HG03159 (cell line): Measurements from ENCODE around the gene DSTN.

ENCODE experiments used
- ATAC-seq: cut with Tn5 transposase; IDR thresholded peaks from one replicate; pipeline ENCODE4 v1.9.1; 2021; ENCODE audit warnings: mild to moderate bottlenecking, moderate library complexity; ENCODE audit not compliant: unreplicated experiment

DSTN gene

DNA sequence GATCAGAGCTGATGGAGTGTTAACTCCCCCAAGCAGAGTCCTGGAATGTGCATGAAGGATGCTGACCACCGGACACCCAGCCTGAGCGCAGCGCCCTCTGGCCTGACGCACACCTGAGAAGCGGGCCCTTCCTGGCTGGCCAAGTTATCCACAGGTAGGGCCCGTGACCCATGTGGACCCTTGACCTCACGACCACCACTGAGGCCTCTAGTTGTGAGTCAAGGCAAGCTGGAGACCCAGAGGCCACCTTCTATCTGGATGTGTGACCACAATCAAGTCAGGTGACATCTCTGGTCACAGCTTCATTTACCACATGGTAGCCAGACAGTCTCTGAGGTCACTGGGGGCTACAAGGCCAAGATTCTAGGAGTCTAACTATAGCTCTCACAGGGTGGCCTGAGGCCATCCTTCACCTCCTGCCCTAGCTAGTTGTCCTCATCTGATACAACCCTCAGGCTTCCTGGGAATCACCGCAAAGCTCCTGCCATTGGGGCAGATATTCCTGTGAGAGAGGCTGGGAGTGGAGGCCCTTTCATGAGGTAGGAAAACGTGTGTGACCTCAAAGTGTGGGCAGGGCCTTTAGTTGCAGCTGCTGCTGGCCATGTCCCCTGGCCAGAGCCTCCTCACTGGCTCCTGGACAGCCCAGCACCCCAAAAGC, 53.1 kb downstream of the DSTN start:
- ATAC-seq = no peak

DNA sequence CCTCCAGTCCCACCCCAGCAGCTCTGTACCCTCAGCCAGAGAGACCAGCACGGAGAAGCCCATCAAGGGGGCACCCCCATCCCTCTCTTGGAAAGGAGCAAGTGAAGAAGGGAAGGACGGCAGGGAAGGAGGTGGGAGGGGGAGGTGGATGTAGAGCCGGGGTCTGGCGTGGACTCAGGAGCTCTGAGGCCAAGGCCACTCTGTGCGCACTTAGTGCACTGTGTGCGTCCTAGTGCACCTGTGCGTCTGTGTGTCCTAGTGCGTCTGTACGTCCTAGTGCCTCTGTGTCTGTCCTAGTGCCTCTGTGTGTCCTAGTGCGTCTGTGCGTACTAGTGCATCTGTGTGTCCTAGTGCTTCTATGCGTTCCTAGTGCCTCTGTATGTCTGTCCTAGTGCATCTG, 54.2 kb downstream of the DSTN start:
- ATAC-seq = no peak

DNA sequence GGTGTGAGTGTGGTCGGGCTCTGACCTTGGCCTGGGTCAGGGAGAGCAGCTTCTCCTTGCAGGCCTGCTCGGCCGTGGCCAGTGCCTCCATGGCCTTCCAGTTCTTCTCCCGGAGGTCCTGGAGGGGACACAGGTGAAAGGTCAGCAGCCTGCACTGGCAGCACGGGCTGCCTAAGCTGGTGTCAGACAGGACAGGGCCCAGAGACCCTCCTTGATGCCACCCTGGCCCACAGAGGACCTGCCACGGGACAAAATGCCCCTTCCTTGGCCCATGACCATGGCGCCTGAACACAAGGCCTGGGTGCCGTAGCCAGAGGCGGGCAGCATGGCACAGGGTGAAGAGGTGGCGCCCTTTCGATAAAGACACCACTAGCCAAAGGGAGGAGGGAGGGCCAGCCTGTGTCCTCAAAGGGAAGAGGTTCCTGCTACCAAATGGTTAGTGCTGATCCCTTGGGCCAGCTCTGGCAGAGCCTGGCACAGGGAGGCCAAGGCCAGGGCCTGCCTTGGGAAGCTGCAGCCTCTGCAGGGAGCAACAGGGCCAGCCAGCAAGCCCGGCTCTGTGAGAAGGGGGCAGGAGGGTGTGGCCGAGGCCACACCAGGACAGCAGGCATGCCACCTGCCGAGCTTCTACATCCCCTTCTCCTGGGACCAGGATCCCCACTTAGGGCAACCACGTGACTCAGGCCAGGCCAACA, 54.8 kb downstream of the DSTN start:
- no peak for ATAC-seq

DNA sequence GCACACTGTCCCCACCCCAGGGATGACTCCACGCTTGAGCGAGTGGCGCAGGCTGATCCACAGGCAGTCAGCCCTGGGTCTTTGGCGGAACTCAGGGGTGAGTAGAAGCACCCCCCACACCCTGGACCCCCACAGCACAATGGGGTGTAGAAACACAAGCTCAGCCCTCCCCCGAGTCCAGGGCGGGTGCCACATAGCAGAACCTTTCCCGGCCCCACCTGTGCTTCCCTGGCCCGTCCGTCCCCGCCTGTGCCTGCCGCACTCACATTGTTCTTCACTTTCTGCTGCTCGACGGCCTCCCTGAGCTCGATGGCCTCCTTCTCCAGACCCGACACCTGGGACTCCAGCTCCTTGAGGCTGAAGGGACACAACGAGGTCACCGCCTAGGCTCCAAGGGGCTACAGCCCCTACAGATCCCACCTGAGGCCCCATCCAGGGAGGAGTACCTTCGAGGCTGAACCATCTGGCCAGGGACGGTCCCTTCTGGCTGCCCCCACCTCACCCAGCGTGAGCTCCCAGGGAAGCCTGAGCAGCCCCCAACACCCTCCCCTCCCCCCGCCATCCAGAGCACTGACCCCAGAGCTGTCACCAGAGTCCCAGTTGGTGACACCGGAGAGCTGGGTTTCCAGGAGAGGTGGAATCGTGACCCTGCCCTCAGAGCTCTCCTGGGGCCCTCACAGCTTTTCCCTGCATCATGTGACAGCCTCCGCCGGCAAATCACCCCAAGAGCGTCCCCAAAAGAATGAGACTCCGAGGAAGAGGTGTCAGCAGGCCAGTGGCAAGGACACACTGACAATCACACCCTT, 55.6 kb downstream of the DSTN start:
- no peak for ATAC-seq

DNA sequence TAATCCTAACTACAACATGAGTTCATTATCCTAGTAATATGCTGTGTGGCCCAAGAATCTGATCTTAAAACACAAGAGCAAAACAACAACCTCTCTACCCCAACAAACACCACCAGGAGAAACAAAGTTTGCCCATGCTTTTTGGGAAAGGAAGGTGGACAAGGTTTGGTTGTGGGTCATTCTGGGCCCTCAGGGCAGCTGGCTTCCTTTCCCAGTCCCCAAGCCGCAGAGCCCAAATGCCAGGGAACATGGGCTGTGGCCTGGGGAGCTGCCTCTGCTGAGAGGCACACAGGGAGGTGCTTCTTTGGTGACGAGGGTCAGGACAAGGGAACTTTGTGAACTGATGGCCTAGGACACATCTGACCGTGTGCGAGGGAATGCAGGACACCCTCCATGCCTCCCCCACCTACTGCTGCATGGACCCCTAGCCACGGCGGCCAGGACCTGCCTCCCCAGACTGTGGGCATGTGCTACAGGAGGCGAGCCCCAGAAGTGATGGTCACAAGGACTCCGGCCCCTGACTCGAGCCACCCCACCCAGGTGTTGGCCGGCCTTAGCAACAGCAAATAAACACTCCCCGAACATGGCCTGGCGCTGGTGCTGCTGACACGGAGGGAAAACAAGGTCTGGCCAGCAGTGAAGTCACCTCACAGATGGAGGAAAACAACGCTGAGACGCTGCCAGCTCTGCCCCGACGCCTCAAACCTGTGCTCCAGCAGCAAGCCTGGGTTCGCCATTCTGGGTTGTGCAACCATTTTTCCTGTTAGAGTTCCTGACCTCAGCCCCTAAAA, 56.5 kb downstream of the DSTN start:
- ATAC-seq = no peak

DNA sequence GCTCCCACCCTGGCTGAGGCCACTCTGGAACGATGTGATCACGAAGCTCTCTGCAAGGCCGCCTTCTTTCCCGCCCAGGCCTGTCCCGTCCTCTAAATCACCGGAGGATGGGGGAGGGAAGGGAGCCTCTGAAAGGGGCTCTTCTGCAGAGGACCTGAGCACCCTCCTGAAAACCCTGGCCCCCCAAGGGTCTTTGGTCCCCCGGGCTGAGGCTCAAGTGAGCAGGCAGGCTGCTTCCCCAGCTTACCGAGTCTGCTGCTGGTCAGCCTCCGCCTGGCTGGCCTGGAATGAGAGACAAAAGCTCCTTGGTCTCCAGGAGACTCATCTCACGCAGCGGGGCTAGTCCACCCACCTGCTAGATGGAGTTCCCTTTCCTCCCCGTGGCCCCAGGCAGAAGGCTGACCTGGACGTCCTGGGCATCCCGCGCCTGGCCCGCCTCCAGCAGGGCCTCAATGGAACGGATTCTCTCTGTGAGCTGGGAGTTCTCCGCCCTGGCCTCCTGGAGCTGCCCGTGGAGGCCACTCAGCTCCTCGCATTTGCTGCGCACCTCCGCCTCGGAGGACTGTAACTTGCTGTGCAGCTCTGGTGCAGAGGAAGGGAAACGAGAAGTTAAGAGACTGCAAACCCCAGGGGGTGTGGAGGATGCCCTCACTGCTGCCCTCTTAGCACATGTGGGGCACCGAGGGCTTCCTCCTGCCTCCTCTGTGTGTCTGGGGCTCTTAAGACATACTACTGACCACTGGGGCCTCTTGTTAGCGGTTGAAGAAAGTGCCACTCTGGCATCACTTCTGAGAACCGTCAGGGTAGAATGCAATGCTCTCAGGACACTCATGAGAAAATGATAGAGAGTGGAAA, 57.5 kb downstream of the DSTN start:
- no peak for ATAC-seq

DNA sequence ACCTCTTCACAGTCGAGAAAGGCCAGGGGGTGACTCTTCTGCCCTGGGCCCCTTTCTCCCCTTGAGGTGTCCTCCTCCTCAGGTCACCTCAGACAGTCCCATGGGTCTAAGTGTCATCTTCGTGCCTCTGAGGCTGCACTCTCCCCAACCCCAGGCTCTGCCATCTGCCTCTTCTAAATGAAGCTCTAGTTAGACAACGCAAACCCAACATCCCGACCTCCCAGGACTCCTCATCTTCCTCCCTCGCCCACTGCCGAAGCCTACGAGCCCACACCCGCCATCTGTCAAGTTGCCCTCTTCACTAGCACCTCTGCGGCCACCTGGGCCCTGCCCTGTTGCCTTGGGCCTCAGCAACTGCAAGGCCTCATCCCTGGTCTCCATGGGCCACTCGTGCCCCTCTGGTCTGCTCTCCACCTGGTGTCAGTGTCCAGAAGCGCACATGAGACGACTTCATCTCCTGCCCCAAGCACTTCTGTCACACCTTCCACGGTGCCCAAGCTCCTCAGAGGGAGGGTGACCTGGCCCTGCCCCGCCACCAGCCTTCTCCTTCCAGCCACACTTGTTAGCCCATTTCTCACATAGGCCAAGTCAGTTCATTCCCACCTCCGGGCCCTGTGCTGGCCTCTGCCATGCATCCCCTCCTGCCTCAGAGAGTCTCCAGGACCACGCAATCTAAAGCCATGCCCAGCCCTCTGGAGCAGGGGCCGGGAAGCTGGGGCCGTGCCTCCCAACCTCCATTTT, 58.4 kb downstream of the DSTN start:
- ATAC-seq = no peak

DNA sequence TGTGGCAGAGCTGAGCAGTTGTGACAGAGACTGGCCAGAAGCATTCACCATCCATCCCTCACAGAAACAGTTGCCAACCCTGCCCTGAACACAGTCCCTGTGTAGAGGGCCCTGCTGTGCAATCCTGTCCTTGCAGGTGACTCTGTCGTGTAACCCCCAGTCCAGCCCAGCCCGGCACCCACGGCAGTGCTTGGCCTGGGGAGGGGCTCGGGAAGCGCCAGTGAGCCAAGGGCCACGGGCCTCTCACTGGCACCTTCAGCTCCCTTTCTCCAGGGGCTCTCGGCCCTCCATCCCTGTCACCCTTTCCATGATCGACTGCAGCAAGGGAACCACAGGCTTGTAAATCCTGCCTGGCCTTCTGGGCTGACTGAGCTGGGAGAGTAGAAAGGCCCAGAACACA, 59.1 kb downstream of the DSTN start:
- ATAC-seq = no peak

DNA sequence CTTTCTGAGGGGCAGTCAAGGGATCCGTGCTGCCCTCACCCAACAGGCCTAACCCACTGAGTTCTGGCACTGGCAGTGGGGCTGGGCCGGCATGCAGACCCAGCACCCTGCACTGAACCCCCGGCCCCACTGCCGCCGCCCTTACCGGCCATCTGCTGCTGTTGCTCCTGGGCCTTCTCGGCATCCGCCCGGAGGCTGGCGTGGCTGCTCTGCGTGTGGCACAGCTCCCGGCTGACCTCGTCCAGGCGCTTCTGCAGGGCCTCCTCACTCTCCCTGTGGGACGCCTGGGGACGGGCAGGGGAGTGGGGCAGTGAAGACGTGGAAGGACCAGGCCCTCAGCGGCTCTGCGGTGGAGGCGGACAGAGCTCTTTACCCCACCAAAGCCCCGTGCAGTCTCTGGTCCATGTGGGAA, 59.8 kb downstream of the DSTN start:
- no peak for ATAC-seq

DNA sequence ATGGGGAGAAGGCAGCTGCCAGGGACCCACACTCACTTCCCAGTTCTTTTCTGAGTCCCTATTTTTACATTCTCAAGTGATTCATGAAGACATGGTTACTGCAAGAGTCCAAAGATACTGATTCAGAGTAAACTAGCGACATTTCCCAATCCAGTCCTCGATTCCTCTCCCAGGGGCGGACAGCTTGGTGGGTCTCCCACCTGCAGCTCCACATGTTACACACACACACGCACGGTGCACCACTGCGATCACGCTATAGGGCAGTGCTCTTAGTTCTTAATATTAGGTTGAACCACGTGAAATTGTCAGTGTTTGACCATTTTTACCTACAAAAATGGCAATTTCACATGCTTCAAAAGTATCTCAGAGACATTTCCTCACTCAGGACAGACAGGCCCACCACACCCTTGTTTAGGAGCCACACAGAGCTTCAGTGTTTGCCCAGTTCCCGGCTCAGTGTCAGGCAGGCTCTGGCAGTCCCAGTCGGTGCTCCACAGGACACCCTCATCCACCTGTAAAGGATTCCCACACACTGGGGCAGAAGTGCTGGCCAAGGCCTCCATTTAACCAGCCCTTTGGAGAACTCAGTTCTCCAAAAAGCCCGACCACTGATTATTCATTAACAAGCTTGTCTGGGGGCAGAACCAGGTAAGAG, 60.4 kb downstream of the DSTN start:
- ATAC-seq = no peak

DNA sequence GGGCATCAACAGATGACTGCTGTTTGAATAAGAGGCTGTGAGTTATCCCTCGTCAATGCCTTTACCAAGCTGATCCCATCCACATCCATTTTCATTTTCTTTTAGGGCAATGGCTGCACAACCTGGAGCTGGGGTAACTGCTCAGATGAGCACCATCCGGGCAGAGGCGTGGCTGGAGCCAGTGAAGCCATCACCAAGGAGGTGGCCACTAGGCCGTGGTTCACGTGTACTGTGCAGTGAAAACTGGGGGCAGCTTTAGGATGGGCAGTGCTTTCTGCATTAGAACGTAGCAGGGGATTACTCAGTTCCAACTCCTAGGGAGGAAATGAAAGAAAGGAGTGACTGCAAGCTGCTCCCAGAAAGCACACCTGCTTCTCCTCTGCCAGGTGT, 60.9 kb downstream of the DSTN start:
- no peak for ATAC-seq

DNA sequence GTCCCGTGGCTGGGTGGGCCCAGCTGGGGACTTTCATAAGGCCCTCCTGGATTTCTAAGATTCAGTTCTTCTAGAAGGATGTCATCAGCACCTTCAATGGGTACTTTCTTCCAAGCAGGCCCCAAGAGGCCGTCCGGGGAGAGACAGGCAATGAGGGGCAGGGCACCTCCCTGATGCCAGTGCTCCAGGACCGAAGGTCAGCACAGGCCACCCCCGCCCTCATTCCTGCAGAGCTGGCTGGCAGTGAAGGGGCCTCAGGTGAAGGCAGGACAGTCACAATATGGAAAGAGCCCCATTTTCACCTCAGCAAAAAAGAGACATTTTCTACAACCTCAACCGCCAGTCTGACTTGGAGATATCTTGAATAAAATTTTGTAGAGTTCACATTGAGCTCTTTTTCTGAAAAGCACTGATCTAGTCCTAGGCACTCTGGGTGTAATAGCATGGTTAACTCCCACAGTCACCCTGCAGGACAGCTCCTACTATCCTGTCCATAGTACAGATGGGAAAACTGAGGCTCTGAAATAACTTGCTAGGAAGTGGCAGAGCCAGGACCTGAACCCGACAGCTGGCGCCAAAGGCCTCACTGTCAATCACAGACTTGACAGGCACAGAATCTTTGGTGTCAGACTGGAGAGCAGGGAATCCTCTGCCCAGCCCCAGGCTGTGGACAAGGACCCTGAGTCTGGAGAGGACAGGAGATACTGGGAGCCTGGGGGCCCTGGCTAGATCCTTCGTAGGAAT, 61.9 kb downstream of the DSTN start:
- no peak for ATAC-seq

DNA sequence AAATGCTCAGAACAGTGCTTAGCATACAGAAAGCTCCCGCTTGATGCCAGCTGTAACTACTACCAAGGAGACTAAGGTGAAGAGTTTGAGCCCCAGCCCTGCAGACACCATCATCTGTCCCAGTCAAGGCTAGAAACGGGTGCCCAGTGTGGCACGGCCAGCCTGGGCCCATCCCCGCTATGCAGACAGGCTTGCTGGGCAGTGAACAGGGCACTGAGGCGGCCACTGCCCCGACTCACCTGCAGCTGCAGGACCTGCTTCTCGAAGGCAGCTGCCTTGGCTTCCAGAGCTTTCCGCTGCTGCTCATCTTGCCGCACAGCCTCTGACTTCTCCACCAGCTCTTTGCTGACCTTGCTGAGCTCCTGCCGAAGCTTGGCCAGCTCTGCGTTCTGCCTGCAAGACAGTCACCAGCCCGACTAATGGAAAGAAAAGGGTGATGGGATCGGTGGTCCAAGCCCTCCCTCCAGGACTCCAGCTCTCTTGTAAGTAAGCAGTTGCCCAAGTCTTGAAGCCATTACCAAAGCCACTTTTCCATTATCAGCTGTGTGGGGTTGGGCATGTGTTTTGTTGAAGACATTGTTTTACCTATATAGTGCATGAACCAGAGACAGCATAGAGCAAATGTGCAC, 63.5 kb downstream of the DSTN start:
- ATAC-seq = no peak

DNA sequence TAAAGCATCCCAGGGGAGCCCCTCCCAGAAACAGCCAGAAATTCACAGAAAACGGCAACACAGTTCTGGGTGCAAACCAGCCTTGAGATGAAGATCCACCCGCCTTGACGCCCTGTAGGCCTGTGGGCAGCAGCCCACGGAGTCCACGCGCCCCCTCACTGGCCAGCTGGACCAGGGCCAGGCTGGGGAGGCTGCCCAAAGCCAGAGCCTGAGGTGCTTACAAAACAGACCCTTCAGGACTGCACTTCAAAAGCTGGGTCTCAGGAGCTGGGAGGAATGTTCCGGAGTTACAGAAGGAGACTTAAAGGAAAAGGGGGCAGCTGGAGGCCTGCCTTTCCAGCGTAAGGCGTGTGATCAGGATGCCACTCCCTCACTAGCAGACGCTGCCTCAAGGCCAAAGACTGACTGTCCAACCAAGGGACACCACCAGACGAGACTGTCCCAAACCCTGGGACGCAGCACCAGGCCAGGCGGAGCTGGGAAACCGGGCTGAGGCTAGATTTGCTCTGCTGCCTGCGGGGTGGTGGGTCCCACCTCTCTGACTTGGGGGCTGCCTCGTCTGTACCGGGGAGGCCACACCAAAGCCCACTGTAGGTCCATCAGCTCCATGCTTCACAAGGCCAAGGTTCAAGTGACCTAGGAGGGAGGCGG, 64.1 kb downstream of the DSTN start:
- ATAC-seq = no peak

DNA sequence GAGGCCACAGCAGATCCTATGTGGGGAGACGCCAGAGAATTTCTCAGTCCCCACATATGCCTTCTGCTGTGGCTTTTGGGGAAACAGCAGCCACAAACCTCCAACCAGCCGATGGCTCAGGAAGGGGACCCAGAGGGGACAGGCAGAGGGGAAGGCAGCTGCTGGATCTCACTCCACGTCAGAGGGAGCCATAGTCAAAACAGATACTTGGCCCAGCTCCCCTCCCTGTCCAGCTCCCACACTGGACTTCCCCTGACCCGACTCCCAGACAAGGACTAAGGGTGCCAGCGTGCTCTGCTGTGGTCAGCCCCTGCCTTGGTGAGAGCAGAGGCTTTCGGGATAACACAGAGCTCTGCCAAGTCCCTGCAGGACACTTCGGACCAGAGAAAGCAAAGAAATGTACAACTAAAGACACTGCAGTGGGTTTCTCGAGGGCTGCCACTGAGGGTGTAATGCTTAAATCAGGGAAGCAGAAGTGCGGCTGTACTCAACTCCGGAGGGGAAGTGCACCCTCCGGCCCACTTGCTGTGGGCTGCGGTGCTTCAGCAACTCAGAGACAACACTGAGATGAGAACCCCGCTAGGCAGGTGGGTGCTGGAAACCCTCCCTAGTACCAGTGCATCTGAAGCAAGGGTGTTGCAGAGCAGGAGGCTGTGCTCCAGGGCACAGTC, 64.9 kb downstream of the DSTN start:
- ATAC-seq = no peak

DNA sequence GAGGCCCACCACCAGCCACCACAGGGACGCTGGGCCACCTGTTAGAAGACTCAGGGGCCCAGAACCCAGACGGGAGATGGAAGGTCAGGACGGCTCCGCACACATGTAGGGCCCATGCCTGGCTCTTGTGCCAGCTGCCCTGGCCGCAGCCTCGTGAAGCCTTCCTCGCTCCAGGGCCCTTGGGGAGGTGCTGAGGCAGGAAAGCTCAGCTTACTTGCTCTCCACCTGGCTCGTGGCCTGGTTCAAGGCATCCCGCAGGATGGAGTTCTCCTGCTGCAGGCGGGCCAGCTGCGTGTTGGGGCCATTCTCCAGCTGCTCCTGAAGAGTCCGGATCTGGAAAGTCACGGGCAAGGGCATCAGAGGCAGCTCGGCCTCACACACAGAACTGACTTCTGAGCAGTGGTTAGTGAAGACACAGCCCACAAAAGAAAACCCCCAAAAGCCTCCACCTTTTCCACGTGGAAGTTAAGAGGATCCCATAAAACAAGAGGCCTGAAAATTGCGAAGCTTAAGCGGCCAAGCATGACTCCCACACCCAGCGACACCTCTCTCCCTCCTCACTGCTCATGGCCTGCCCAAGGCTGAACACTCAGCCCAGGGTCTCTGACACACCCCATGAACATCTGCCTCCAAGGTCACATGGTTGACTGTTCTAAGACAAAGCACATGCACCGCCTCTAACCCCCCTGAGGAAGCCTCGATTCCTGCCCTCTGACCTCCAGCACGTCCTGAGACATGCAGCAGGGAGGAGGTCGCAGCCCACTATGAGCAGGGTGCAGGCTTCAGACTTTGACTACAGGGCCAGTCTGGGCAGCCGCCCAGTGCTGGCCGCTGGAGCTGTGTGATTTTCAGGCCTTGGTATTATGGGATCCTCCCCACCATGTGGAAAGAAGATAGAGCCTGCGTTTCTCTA, 65.7 kb downstream of the DSTN start:
- ATAC-seq = no peak
